GM21528 (cell line): Measurements from ENCODE around the gene SRP14.
"Not testable (repeated sequence)": the region's sequence is repeated elsewhere in the genome, so short reads cannot be mapped to it uniquely, and the experiment has no call there.

Source experiments
- ATAC-seq: cut with Tn5 transposase; IDR thresholded peaks from one replicate; pipeline ENCODE4 v1.9.1; 2021; ENCODE audit warnings: mild to moderate bottlenecking, moderate library complexity; ENCODE audit not compliant: unreplicated experiment, low FRiP score

The SRP14 gene

DNA sequence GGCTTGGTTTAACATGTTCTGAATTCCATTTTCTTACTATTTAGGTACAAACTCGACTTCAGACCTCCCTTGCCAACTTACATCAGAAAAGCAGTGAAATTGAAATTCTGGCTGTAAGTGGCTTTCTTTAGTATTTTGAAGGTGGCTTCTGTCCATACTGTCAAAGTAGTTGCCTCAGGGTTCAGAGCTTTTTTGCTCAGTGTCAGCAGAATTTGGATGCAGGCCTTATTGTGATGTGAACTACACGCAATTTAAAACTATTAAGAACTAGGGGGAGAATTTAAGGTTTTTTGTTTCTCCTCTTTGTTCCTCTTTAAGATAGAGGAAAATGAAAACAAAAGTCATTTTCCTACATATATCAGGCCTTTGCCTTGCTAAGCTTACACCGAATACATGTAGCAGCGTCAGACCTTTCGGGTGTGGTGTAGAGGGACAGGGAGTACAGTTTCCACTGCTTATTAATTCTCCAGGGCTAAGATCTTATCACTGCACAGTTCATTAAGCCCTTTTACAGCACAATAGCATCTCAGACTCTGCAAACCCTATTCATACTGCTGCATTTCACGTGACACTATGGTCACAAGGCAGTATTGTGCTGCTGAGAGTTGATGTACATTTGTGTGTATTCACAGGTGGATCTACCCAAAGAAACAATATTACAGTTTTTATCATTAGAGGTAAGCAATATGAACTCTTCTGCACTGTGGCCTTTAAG lies 6.7 kb downstream of the SRP14 start:
- no peak for ATAC-seq

DNA sequence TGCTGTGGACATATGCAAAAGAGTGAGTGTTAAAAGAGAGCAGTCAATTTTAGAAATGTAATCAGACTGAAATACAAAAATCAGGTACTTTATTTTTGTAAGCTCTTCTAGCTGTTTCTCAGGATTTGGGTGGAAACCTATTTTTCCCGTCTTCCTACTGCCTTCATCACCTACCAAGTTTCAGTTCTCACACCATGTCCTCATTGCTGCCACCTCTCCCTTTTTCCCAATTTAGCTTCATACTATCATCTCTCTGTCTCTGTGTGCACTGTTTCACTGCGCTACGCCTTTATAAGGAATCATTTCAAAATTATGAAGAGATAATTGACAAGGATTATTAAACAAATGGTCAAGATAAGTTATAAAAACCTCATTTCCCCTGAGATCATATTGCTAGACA lies 7.7 kb downstream of the SRP14 start:
- ATAC-seq: no peak

DNA sequence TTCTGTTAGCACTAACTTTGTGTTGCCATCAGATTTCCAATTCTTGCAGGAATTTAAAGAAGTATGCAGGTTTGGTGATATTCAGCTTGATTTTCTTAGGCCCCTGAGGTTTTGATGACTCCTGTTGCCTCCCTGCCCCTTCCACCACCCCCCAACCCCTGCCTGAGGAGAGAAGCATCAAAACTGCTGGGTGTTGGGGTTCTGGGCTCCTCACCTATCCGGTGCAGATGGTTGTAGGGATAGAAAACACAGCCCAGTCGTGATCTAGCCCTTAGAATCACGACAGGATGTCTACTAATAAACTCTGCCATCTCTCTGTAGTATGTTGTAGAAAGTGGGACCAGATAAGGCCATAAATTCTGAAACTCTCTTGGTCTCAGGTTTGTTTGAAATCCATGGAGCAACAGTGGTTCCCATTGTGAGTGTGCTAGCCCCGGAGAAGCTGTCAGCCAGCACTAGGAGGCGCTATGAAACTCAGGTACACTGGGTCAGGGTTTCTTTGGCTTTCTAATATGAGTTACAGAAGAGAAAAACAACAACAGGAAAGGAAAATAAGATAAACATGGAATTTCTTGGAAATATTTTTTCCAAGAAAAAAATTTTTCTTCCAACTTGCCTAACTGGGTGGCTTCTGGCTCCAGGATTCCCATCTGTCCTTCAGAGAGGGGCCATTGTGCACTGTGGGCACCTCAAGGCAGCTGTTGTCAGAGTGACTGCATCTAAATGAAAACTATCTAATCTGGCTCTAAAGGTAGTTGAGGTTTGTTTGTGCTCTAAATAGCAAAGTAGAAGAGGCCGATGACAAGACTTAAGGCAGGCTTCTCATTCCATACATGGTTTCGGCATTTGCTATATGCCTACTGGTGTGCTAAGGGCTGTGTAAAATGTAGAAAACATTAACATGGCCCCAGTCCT lies 8.7 kb downstream of the SRP14 start:
- no peak for ATAC-seq

DNA sequence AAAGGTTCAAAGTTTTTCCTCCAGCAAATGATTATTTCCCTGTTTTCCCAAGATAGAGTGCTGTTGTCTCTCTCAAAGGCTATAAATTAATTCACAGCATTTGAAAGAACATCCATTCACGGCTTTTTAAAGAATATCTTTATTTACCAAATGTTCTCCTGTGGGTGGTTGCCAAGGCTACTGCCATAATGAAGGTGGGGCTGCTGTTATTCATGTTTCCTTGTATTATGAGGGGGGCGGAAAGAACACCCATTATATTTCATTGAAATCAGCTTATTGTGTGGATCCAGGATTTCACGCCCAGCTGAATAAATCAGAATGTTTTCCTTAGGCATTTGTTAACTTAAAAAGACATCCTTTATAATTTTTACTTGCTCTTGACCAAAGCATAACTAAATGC lies 10.1 kb downstream of the SRP14 start:
- ATAC-seq: no peak

DNA sequence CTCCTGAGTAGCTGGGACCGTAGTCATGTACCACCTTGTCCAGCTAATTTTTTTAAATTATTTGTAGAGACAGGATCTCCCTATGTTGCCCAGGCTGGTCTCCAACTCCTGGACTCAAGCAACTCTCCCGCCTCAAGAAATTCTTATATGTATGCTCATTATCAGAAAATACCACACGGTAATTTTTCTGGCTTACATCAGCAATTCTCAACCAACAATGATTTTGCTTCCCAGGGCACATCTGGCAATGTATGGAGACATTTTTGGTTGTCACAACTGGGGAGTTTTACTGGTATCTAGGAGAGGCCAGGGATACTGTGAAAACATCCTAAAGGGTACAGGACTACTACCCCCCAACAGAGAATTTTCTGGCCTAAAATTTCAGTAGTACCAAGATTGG lies 10.8 kb downstream of the SRP14 start:
- ATAC-seq: no peak

DNA sequence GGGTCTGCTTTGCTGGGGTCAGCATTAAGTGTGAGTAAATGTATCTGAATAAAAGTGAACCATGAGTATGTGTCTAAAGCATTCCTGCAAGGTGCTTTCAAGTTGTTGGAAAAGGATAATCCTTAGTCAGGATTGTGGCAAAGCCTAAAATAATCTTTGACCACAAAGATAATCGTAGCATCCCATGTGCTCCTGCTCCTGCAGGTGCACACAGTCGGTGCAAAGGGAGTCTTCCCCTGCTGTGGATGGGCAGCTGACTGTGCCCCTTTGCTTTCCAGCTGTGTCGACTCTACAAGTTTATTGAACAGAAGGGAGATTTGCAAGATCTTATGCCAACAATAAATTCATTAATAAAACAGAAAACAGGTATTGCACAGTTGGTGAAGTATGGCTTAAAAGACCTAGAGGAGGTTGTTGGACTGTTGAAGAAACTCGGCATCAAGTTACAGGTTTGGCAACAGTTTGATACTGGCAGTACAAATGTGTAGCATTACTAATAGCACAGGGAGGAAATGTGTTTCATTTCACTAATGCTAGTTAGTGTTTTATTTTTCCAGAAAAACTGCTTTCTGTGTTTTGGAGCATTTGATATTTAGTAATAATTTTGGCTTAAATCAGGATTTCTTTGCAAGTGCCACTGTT lies 22.6 kb downstream of the SRP14 start:
- ATAC-seq: no peak

DNA sequence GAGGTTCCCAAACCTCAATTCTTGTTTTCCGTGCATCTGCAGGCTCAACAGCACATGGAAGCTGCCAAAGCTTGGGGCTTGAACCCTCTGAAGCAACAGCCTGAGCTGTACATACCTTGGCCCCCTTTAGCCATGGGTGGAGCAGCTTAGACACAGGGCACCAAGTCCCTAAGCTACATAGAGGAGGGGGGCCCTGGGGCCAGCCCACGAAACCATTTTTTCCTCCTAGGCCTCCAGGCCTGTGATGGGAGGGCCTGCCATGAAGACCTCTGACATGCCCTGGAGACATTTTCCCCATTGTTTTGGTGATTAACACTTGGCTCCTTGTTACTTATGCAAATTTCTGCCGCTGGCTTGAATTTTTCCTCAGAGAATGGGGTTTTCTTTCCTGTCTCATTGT lies 24.6 kb downstream of the SRP14 start:
- no peak for ATAC-seq

DNA sequence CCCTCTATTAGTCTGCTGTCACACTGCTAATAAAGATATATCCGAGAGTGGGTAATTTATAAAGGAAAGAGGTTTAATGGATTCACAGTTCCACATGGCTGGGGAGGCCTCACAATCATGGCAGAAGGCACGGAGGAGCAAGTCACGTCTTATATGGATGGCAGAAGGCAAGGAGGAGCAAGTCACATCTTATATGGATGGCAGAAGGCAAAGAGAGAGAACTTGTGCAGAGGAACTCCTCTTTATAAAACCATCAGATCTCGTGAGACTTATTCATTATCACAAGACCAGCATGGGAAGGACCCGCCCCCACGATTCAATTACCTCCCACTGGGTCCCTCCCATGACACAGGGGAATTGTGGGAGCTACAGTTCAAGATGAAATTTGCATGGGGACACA lies 25.6 kb downstream of the SRP14 start:
- not testable (repeated sequence) for ATAC-seq

DNA sequence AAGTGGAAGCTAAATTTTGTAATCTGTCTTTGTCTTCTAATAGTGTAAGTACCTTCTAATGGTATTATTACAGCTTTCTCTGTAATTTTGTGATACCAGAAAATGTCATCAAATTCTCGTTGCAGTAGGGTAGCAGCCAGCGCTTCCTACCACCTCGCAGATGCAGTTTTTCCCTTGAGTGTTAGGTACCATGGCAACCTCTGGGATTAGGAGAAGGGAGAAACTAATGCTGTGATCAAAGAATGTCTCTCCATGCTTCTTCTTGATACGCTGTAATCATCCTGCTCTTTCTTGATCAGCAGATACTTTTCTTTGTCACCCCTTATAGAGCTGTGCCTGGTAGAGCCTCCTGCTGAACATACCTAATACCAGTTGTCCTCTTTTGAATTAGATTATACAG lies 27.7 kb downstream of the SRP14 start:
- ATAC-seq: no peak

DNA sequence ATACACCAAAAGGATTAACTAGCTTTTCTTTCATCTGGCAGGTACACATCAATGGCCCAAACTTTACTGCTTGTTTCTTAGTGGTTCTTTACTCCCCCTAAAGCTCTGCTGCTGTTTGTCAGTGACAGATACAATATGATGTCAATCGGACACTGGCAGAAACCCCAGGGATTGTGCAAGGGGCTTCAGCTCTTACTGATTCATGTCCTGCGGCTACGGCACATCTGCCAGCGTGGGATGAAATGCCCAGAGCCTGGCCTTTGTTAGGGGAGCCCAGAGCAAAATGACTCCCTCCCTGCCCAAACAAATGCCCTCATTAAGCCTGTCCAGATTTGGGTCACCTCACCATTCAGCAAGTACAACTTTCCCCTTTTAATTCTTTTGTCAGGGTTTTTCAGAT lies 28.3 kb downstream of the SRP14 start:
- ATAC-seq: no peak

DNA sequence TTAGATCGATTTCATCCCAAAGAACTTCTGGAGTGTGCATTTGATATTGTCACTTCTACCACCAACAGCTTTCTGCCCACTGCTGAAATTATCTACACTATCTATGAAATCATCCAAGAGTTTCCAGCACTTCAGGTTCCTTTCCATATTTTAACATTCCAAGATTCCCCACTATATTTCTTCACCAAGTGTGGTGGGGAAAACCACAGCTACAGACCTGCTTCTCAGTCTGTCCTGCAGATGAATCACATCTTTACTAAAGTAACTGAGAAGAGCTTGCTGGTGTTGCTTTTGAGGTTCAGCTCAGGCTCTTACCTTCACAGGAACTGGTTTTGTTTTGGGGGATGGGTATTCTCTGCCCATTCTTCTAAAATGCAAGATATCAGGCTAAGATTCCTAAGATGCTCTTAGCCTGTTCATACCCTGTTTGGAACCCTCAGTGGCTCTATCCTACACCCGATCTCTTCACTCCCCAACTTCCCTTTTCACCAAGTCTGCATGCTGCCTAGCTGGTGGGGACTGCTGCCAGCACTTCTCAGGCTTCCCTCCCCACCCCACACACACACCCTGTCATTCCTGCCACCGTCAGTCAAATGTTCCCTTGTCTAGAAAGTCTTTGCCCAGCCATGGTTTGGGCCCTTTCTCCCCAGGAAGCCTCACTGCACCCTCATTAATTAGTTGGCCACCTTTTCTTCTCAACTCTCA lies 30.8 kb downstream of the SRP14 start:
- ATAC-seq: no peak

DNA sequence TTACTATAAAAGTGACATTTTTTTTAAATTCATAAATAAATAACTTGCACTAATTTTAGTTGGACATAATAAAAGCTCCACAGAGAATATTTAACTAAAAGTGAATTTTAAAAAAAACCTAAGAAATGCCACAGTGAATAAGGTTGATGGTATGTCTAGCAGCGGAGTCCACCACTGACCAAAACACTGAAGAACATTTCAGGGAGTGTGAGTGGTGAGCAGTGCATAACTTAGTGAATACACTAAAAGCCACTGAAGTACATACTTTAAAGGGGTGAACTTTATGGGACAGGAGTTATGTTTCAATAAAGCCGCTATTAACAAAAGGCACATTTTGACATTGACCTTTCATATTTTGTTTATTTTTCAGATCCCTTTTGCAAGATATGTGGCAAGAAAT lies 32.3 kb downstream of the SRP14 start:
- ATAC-seq: no peak

DNA sequence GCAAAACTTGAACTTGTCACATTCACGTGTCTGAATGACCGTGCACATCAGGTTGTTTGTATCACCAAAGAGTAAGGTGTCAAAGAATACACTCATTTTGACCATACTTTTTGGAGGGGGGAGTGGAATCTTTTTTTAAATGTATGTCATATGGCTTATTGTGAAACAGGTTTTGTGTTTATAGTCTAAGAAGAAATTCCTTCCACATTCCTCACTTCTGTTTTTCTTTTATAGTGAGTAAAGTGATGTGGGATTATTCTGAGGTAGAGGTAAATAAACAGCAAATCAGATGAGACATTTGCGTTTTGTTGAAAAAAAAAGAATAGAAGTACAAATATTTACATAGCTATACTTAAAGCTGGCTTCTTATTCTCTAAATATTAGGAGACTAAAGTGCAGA lies 33.0 kb downstream of the SRP14 start:
- ATAC-seq: no peak

DNA sequence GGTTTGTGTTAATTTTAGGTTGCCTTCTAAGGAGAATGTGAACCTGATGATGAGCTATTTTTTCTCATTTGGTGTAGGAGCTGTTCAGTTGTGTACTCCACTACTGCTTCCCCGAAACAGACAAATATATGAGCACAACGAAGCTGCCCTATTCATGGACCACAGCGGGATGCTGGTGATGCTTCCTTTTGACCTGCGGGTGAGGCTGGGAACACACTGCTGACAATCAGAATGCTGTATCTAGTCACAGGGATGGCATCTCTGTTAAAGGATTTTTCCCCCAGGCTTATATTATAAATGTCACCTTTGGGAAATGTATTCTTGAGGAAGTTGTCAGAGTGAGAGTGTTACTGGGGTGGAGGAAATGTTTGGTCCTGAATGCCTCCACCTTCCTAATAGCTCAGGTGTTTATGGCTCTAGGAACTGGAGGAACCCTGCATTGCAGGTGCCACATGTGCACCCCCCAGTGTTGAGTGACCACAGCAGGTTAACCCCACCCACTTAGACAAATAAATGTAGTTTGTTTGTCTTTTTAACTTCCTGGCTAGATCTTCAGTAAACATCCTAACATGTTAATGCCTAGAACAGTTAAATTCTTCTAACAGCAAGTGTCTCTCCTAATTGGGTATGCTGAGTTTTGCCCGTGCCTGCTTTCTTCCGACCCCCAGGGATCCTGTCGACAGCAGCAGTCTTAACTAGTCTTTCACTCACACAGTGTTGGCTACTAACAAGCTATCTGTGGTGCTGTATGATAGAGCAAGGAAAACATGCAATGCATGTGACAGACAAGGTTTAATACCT lies 35.7 kb downstream of the SRP14 start:
- no peak for ATAC-seq

DNA sequence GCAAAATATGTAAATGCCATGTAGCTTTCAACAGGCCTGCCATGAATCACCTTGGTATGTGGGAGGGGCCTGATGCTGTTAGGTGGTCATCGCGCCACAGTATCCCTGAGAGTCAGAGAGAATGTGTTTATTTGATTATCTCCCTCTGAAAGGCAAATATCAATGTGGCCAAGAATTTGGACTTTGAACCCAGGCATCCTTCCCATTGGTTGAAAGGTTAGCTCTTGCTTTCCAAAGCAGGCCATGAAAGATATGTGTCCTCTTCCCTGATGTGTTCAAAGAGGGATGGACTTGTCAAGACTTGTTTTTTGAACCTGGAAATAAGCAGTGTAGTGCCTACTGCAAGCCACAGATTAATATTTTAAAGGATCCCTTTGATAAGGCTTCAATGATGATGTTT lies 36.7 kb downstream of the SRP14 start:
- ATAC-seq: no peak

DNA sequence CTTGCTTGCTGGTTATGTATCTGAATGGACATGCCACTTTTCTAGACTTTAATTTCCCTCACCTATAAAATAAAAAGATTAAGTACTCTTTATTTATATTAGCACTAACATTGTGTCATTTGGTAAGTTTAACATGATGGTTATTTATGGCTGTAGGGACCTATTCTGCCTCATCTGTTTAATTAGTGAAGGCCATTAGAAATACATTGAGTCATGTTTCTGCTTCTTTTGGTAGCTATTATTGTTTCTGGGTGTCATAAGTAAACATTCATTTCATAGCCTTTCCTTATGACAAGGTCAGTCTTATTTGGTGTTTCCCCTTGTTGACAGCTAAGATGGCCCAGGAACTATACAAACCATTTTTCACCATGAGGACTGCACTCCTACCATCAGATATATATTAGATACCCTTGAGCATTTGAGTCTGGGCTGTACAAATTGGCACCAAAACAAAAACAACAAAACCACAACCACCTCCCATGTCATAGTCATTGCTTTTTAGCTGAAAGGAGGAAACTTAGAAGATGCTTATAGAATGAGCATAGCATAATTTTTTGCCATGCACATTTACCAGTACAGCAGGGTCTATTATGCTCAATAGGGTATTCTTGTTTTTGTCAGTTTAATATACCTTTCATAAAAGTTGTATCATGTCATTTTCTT lies 39.3 kb downstream of the SRP14 start:
- no peak for ATAC-seq

DNA sequence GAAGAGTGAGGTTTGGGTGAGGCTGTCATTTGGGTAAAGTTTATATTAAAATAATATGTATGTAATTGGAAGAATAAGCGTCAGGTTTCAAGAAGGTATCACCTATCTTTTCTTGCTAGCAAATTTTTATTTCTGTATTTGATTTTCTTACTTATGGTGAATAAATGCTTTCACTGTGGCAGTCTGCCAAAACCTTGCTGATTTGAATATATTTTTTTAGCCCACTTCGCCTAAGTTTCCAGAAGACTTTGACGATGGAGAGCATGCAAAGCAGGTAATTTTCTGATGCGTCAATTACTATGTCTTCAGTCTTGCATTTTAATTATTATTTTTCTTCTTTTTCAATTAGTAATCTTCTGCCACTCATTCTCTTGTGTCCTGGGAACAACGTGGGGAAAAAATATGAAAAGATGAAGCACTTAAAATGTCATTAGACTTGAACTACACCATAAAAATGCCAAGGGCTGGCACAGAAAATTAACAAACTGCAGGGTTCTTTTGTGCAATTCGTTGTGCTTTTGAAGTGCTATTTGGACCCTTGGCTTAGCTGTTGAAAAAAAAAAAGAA lies 40.4 kb downstream of the SRP14 start:
- ATAC-seq: no peak

DNA sequence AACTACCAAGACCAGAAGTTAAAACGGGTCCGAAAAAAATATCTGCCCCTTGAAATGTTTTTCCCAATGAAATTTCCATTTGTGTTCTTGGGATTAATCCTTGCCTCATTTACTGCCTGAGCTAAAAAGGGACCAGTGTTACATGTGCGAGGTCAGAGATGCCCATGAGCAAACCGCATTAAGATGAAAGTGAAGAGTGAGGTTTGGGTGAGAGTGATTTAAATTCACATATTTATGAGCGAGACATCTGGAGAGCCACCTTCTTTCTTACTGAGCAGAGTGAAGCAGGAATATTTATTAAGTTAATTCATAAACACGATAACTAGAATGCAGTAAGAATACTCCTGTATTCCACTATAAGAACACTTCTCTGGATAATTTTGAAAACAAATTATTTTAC lies 41.3 kb downstream of the SRP14 start:
- no peak for ATAC-seq

DNA sequence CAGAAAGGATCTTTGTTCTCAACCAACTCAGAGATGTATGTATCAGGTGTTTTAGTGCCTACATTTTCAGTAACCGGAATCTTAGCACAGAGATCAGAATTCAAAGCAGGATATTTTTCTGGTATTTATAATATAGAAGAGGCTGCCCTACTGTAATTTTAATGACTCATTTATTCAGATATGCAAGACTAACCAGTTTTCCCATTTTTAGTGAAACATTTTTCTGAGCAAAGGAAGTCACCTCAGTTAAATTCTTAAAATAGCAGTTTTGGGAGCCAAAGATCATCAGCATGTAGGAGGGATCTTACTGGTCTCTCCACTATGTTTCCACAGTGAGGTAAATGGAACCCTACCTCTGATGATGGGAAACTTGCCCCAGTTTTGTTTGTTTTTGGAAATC lies 42.0 kb downstream of the SRP14 start:
- ATAC-seq: no peak
